HEK293 (cell line): ENCODE results near the gene ABHD5.

Experiments used
- AEBP2 ChIP-seq: fragments of 450-650 bp; formaldehyde crosslinking; IDR thresholded peaks from 2 replicates; pipeline ENCODE4 v1.5.1; 2016; ENCODE audit warnings: missing biosample characterization, missing genetic modification characterization, borderline replicate concordance
- SCRT1 ChIP-seq: fragments of 450-650 bp; formaldehyde crosslinking; IDR thresholded peaks from 2 replicates; pipeline ENCODE4 v1.5.1; 2016; ENCODE audit warnings: missing biosample characterization, missing genetic modification characterization, borderline replicate concordance
- ZNF324 ChIP-seq: fragments of 450-650 bp; formaldehyde crosslinking; IDR thresholded peaks from 2 replicates; pipeline ENCODE4 v1.5.1; 2016; ENCODE audit warnings: missing biosample characterization, missing genetic modification characterization
- ZNF488 ChIP-seq: fragments of 450-650 bp; formaldehyde crosslinking; IDR thresholded peaks from 2 replicates; pipeline ENCODE4 v1.5.1; 2016; ENCODE audit warnings: missing biosample characterization, missing genetic modification characterization

GRCh38 chr3:43757666-43758321, 67.1 kb downstream of the ABHD5 start:
- TF ChIP-seq ZNF324 (tag by site-specific recombination), result no peak
- TF ChIP-seq SCRT1 (tag by site-specific recombination), result no peak
- no peak for TF ChIP-seq ZNF488 (tag by site-specific recombination)
- TF ChIP-seq AEBP2 (tag by site-specific recombination), result no peak
